ENCODE measurements around the gene PLEKHO1. TPM values are rescaled to one million over a fixed set of nuclear protein-coding genes. Genes with fewer than 3 reads are reported as not detected.
"Not testable (repeated sequence)": the region's sequence is repeated elsewhere in the genome, so short reads cannot be mapped to it uniquely, and the experiment has no call there.

Gene PLEKHO1
- total RNA-seq, 1 donor, result 27.7 TPM

DNA sequence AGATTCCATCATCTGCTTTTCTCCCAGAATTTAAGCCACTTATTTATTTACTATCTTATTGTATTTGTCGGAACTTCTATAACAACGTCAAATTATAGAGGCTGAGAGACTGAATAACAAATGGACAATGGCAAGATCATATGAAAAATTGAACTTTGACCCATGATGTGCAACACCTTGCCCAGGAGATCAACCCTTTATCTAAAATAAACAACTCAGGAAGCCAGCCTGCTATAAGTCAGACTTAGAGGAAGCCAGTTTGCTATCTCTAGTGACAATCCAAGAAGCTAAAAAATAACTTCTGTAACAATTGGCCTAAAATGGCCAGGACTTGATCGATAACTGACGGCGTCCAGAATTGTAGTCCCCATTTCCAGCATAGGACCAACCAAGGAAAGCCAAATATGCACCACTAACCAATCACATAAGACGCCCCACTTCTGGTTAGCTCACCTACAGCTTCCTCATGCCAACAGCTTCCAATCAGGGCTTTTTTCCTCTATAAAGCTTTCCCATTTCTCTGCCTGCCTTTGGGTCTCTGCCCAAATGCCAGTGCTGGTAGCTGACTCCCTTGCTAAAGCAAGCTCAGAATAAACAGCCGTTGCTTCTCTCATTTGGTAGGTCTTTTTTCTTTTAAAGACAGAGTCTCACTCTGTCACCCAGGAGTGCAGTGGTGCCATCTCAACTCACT lies 57.7 kb downstream of the PLEKHO1 start:
- no peak for TF ChIP-seq CTCF (IDR thresholded peaks at IDR 0.05; ENCODE audit: insufficient read depth, low read length)
- DNase-seq (ENCODE audit: low read depth), result no peak
- H3K4me3 ChIP-seq (ENCODE audit: low read depth, low read length), result no peak overlapping the region

DNA sequence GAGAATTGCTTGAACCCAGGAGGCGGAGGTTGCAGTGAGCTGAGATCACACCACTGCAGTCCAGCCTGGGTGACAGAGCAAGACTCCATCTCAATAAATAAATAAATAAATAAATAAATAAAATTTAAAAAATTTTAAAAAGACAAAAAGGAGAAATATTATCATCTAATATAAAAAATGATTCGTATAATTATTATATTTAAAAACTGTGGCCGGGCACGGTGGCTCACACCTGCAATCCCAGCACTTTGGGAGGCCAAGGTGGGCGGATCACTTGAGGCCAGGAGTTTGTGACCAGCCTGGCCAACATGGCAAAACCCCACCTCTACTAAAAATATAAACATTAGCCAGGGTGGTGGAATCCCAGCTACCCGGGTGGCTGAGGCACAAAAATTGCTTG lies 58.7 kb downstream of the PLEKHO1 start:
- H3K4me3 ChIP-seq (ENCODE audit: low read depth, low read length); DNase-seq (ENCODE audit: low read depth): not testable (repeated sequence)

Other genes with a start within 250 kb of the PLEKHO1 start
- gene SV2A, start 232.1 kb upstream of the PLEKHO1 start, total RNA-seq (ENCODE audit: low replicate concordance), result 17.4 and 25.0 TPM in 2 replicates
- 2.8 and 24.9 TPM in 2 replicates for gene SF3B4, start 222.1 kb upstream of the PLEKHO1 start, total RNA-seq (ENCODE audit: low replicate concordance)
- gene MTMR11, start 213.0 kb upstream of the PLEKHO1 start, total RNA-seq (ENCODE audit: low replicate concordance), result 7.3 and 22.1 TPM in 2 replicates
- 17.7 and 41.7 TPM in 2 replicates for gene OTUD7B, start 139.2 kb upstream of the PLEKHO1 start, total RNA-seq (ENCODE audit: low replicate concordance)
- 26.0 and 47.8 TPM in 2 replicates for gene VPS45, start 82.1 kb upstream of the PLEKHO1 start, total RNA-seq (ENCODE audit: low replicate concordance)
- 35.1 and 52.1 TPM in 2 replicates for gene ANP32E, start 86.2 kb downstream of the PLEKHO1 start, total RNA-seq (ENCODE audit: low replicate concordance)
- not detected in 2 replicates for gene CA14, start 107.9 kb downstream of the PLEKHO1 start, total RNA-seq (ENCODE audit: low replicate concordance)
- 83.5 and 110 TPM in 2 replicates for gene APH1A, start 119.1 kb downstream of the PLEKHO1 start, total RNA-seq (ENCODE audit: low replicate concordance)
- 33.3 and 76.5 TPM in 2 replicates for gene C1orf54, start 122.9 kb downstream of the PLEKHO1 start, total RNA-seq (ENCODE audit: low replicate concordance)
- 9.8 and 26.8 TPM in 2 replicates for gene CIART, start 132.6 kb downstream of the PLEKHO1 start, total RNA-seq (ENCODE audit: low replicate concordance)
- 15.8 and 40.2 TPM in 2 replicates for gene MRPS21, start 143.9 kb downstream of the PLEKHO1 start, total RNA-seq (ENCODE audit: low replicate concordance)
- 42.5 and 47.8 TPM in 2 replicates for gene PRPF3, start 171.6 kb downstream of the PLEKHO1 start, total RNA-seq (ENCODE audit: low replicate concordance)
- gene RPRD2, start 214.2 kb downstream of the PLEKHO1 start, total RNA-seq (ENCODE audit: low replicate concordance), result 12.2 and 19.3 TPM in 2 replicates

All from fibroblast of the aortic adventitia (primary cell).